Activated naive CD4-positive, alpha-beta T cell (primary cell): ENCODE measurements around the gene PFKFB3.
"Not testable (repeated sequence)": the region's sequence is repeated elsewhere in the genome, so short reads cannot be mapped to it uniquely, and the experiment has no call there.

ENCODE experiments used
- DNase-seq, 4 experiments: peaks; one replicate each; lab custom pipeline; 2025; lab: John Stamatoyannopoulos, UW

PFKFB3 gene

GRCh38 chr10:6202098-6202683 is 541 bp upstream of the PFKFB3 start:
- DNase-seq, result peak in 1 of 4 experiments; percentile 13

GRCh38 chr10:6203331-6204062 is 765 bp downstream of the PFKFB3 start:
- DNase-seq, result peak in 3 of 4 experiments; percentile 28 to 68 (median 32)

- peak; percentile 12 to 60 (median 26) for DNase-seq
Observed at GRCh38 chr10:6204063-6204340, 1.3 kb downstream of the PFKFB3 start.

- no peak for DNase-seq
Observed at GRCh38 chr10:6204341-6205191, 1.8 kb downstream of the PFKFB3 start.

- not testable (repeated sequence) for DNase-seq
Observed at GRCh38 chr10:6206486-6206885, 3.8 kb downstream of the PFKFB3 start.

GRCh38 chr10:6207658-6208057 is 4.9 kb downstream of the PFKFB3 start:
- DNase-seq, result no peak

- DNase-seq, result no peak
Observed at GRCh38 chr10:6208799-6209235, 6.1 kb downstream of the PFKFB3 start.

- DNase-seq, result no peak
Observed at GRCh38 chr10:6211341-6211670, 8.6 kb downstream of the PFKFB3 start.

- no peak for DNase-seq
Observed at GRCh38 chr10:6211671-6212635, 9.2 kb downstream of the PFKFB3 start.

GRCh38 chr10:6212806-6213205 is 10.1 kb downstream of the PFKFB3 start:
- no peak for DNase-seq

GRCh38 chr10:6213257-6213905 is 10.6 kb downstream of the PFKFB3 start:
- no peak for DNase-seq

GRCh38 chr10:6213908-6214307 is 11.2 kb downstream of the PFKFB3 start:
- DNase-seq, result no peak

GRCh38 chr10:6214612-6215011 is 11.9 kb downstream of the PFKFB3 start:
- no peak for DNase-seq

- DNase-seq, result no peak
Observed at GRCh38 chr10:6215241-6215640, 12.5 kb downstream of the PFKFB3 start.

- no peak for DNase-seq
Observed at GRCh38 chr10:6215683-6216484, 13.2 kb downstream of the PFKFB3 start.

- no peak for DNase-seq
Observed at GRCh38 chr10:6216916-6217315, 14.2 kb downstream of the PFKFB3 start.

GRCh38 chr10:6217611-6218010 is 14.9 kb downstream of the PFKFB3 start:
- DNase-seq, result no peak

GRCh38 chr10:6218692-6219493 is 16.2 kb downstream of the PFKFB3 start:
- no peak for DNase-seq

GRCh38 chr10:6219494-6219836 is 16.7 kb downstream of the PFKFB3 start:
- DNase-seq, result no peak
